HG02610 (cell line): ENCODE data around the gene ASNSD1.
A peak's percentile ranks its signal among the peaks of the same experiment; 100 is the strongest.

Experiments
- ATAC-seq: cut with Tn5 transposase; IDR thresholded peaks from one replicate; pipeline ENCODE4 v1.9.1; 2021; ENCODE audit warnings: mild to moderate bottlenecking, moderate library complexity; ENCODE audit not compliant: unreplicated experiment

Gene ASNSD1

DNA sequence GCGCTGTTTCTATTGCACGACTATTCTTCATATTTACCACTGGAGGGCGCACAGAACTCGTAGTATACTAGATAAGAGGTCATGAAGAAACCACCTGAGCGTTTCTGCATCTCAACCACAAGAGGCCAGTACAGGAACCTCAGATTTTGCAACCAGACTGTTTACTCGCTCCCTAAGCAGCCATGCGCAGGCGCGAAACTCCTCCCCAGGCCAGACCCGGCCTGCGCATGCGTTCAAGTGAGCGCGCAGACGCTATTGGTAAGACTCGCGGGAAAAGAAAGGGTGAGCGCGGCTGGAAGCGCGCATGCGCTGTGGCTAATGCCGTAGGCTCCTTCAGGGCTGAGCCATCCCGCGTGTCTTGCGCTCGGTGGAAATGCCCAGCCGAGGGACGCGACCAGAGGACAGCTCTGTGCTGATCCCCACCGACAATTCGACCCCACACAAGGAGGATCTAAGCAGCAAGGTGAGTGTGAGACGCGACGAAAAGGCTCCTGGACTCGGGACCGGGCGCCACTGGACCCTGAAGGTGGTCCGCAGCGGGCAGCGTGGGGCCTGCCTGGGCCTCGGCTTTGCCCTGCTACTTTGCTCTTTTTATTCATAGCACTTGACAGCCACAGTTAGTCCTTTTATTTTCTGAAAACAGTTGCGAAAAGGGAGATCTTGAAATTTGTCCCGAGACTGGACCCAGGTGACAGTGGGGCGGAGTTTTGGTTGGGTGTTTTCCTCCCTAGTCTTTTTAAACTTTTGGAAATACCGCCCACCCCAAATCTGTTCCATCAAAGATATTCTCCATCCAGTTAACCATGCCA, at the start of gene ASNSD1:
ASNSD1 (plus strand) TSS at position 312 of the 809 bp plus-strand sequence. CDS start 4,674 bp downstream, outside the sequence.
- peak; percentile 92 for ATAC-seq

DNA sequence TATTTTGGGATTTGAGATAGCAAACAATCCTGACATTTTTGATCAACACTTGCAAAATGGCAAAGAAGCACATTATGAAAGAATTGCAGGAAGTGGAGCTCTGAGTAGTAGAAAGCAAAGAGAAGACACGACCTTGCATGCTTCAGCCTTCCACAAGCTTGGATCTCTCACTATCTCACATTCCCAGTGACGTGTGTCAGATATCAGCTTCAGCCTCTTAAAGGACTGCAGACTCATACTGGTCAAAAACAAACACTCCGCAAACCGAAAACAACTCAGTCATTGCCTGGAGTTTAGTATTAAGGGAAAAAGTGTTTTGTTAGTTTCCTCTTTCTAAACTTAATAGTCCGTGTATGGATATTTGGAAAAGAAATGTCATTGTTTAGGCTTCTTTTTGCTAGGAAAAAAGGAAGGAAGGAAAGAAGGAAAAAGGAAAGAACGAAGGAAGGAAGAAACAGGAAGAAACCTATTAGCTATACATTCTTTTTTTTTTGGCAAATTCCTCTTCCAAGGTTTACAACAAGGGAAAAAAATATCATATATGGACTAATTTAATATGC, 48.1 kb upstream of the ASNSD1 start:
- no peak for ATAC-seq

DNA sequence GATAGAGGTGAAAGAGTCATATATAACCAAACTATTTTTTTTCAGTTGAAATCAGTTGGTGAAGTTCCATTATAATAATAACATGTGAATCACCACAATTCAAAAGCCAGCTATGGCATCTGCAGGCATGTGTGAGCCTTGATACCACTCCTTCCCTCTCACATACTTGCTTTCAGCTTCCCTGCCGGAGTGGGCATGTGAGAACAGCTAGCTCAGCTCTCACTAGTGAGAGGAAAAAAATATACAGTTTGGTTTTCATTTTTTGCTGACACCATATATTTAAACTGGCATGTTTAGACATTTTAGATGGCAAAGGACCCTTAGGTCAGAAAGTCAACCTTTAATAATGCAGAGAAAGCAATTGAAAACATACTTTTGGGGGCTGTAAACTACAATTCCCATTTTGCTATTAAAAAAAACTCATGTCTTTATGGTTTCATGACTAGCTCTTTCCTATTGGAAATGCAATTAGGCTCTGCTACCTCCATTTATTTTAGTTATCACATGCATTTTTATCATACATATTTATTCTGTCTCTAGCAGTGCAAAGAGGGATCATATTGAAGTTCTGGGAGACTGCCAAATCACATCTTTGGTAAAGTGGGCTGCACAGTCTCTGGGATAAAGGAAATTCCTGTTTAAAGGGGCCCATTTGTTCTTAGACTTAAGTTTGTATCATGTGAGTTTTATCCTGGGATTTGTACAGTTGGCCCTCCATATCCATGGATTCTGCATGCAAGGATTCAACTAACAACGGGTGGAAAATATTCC, 47.4 kb upstream of the ASNSD1 start:
- no peak for ATAC-seq

DNA sequence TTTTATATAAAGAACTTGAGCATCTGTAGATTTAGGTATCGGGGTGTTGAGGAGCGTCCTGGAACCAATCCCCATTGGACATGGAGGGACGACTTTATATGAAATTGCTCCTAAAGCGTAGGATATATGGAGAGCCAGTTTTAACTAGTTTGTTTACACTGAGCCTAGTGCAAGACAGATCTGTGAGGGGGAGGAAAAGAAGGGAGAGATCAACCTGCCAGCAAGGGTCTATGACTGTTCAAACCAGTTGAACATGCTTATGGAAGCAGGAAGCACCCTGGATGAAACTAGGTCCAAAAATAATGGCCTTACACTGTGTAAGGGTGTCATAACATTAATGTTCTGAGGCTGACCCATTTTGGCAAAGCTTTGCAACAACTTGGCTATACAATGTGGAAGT, 46.7 kb upstream of the ASNSD1 start:
- ATAC-seq: no peak

DNA sequence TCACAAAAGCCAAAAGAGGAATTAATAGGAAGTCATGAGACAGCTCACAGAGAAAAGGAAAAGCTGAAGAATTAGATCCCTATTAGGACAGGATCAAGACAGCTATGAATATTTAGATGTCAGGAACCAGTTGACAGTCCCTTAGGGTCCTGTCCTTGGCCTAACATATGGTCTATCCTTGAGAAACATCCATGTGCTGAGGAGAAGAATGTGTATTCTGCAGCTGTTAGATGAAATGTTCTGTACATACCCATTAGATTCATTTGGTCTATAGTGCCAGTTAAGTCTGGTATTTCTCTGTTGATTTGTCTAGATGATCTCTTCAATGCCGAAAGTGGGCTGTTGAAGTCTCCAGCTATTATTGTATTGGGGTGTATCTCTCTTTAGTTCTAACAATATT, 43.1 kb upstream of the ASNSD1 start:
- no peak for ATAC-seq

DNA sequence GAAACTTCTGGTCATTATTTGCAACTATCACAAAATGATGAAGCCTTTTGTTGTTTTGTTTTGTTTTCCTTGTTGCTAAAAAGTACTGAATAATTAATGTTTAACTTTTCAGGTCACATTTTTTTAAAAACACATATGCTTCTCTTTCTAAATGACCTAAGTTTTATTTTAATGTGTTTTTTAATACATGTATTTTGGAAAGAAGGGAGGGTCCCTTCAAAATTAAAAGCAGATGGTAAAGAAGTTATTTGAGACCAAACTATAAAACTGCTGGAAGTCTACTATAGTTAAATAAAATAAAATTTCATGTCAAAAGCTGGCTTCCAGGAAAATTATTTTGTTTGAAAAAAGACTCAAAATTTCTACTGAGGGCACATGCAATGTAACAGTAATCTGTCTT, 39.5 kb upstream of the ASNSD1 start:
- ATAC-seq: no peak

DNA sequence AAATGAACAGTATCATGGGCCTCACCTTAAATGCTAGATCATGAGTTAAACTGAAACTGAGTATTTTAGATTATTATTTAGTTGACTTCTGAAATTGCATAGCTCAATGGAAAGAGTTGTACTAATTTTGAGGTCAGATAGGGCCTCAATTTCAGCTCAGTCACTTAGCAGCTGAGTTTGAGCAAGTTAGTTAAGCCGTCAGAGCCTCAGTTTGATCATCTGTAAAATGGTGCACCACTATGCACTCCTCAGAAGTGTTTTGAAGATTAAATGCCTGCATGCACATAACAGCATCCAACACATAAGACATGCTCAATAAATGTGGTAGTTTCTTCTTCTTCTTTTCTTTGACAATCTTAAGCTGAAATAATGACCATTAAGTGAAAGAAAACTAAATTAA, 38.2 kb upstream of the ASNSD1 start:
- no peak for ATAC-seq

DNA sequence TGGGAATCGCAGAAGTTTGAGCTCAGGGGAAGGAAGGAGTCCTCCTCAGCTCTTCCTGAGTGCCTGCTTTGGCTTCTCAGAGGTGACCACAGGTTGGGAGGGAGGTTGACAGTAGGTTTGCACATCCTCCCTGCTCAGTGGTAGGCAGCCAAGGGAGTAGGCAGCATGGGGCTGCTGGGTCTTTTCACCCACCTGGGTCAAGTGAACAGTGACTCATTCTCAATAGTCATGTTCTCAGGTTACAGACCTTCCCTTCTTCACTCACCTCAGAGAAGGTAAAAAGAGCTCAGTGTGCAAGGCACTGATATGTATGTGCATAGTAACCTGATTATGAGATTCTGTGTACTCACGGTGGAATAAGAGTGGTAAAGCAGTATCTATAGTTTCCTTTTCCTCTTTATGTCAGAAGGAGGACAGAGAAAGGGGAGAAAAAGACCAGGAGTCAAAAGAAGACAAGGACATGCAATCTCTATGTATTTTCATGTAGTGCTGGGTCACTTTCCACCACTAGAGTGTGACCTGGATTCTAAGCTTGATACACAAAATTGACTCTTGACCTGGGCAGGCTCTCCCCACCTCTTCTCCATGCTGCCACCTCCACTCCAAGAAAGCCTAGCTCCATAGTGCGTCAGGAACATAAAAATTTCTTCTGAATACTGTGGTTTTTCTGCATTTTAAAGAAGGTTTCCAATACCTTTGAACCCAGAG, 36.5 kb upstream of the ASNSD1 start:
- no peak for ATAC-seq

DNA sequence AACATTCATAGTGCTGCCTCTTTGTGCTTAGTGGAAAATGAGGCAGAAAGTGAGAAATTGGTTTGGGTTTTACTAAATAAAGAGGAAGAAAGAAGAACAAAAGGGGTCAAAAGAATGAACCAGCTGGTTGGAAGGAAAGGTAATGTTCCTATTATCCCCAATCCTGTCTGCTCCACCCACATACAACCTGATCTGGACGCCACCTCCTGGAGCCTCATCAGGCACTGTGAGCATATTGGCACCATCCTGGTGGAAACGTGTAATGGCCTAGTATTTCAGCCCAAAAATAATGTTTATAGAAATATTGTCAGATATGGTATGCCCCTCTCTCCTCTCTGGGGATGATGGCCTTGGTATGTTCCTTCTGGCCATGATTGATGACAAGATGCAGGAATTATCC, 35.6 kb upstream of the ASNSD1 start:
- ATAC-seq: no peak

DNA sequence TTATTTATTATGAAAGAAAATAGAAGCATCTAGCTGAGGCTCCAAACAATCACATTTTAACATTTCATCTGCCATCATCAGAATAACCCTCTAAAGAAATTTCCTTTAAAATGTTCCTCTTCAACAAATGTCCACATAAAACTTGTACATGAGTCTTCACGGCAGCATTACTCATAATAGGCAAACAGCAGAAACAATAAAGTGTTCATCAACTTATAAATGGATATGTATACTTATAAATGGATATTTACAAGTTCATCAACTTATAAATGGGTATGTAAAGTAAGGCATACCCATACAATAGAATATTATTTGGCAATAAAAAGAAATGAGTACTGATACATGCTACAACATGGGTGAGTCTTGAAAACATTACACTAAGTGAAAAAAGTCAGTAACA, 33.5 kb upstream of the ASNSD1 start:
- ATAC-seq: no peak

DNA sequence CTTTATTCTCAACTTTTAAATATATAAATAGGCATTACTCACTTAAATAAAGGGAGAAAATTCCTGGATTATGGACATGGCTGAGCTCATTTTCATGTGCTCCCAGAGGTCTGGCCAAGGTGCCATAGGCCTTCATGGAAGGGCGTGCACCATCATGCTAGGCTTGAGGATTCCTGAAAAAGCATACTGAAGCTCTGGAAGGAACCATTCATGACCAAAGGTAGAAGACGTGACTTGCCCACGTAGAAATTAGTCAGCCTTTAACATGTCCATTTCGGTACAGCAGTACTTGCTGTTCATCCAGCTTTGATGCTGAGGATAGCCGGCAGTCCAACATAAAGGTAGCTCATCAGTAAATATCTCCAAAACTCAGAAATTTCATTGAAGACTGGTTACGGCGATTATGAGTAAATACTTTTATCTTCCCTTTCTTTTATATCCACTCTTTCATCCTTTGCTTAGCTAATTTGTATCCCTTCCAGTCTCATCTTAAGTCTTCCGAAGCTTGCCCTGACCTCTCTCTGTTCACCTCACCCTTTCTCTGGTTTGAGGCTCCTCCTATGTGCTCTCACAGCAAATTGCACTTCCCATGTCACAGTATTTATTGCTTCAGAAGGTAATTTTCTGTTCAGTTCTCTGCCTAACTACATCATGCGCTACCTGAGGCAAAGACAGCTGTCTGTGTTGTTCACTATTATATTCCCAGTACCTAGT, 32.3 kb upstream of the ASNSD1 start:
- ATAC-seq: no peak

DNA sequence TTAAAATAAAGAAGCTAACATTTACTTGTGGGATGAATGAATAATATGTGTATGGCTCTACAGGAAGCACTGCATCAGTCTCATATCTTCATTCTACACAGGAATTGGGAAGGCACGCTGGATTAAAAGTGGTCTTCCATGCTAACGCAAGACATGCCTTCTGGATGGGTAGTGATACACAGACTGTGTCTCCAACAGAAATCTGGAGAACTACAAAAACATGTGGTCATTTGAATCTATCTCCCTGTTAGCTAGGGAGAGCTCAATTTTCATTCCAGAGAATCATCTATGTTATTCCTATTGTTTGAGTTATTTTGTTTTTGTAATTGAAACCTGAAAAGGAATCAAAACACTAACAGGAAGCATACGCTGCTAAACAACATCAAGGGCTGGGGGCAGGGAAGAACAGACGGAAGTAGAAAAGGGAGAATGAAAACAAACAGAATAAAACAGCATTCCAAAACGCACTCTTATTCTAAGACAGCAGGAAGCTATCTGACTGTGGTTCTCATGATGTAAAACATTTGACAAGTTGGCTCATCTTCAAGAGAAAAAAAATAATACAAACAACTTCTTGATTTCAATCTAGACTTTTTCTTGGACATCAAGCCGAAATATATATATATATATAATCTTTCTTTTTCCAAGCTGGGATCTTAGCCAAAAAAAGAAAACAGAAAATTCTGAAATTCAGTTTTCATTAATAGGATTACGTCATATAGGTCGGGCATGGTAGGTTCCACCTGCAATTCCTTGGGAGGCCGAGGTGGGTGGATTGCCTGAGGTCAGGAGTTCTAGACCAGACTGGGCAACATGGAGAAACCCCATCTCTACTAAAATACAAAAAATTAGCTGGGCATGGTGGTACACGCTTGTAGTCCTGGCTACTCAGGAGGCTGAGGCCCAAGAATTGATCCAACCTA, 31.5 kb upstream of the ASNSD1 start:
- ATAC-seq: no peak

DNA sequence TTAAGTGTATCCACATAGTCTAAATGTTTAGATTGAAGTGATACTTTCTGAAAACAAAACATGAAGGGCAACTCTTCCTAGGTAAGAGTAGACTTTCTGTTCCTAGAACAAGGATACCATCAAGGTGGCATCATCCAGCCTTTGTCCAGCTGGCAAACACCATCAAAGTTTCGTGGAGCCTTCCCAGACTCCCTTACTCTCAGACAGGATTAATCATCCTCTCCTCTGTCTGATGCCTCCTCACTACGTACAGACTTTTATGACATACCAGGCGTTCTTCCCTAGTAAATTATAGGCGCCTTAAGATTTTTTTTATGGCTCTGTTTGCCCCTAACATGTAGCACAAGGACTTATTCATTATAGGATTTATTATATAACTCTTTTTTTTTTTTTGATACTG, 29.4 kb upstream of the ASNSD1 start:
- ATAC-seq: no peak

DNA sequence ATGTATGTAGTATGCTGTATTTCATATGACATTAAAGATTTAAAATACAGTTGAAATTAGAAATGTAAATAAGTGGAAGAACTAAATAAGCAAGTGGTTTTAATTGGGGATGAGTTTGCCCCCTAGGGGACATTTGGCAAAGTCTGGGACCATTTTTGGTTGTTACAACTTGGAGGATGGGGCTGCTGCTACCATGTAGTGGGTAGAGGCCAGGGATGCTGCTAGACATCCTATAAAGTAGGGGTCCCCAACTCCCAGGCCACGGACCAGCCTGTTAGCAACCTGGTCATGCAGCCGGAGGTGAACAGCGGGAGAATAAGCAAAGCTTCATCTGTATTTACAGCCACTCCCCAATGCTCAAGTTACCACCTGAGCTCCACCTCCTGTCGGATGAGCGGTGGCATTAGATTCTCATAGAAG, 27.9 kb upstream of the ASNSD1 start:
- no peak for ATAC-seq

DNA sequence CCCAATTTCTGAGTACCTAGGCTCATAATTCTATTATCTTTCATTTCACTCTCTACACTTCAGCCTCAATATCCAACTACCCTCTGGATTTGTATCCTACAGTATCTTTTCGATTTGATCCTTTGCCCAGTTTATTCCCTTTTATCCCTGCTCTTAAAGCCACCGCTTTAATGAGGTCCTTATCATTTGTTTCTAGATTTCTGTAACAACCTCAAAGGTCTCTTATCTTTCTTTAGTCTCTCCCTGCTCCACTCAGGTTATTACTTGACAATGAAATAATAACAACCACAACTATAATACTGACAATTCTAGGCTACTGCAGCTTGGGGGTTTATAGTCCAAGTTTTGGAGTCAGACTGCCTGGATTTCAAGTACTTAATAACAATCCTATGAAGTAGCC, 25.9 kb upstream of the ASNSD1 start:
- no peak for ATAC-seq

DNA sequence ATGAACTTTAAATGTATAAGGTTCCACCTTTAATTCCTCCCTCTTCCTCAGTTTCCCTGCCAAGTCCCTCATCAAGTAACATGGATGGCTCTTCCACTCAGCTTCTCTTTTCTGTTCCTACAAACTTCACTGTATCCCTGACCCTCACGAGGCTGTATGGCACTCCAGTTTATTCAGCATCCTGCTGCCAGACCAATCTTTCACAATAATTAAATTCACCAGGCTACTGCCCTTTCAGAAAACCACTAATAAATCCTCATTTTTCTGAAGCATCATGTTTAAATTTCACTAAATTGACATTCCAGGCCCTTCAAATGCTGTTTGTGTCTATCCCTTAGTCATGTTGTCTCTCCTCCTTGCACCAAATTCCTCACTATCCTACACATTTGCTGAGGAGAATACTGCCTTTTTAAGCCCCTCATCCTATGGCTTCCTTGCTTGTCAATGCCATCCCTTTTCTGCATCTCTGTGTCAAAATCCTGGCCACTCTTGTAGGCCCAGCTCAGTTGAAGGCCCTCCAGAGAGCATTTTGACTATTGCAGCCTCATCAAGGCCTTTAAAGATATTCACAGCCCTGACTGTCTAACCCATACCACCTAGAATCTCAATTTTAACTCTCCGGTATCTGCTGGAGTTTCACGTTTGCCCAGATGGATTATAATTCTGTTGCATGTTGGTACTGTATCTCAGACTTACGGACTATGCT, 22.8 kb upstream of the ASNSD1 start:
- ATAC-seq: no peak

DNA sequence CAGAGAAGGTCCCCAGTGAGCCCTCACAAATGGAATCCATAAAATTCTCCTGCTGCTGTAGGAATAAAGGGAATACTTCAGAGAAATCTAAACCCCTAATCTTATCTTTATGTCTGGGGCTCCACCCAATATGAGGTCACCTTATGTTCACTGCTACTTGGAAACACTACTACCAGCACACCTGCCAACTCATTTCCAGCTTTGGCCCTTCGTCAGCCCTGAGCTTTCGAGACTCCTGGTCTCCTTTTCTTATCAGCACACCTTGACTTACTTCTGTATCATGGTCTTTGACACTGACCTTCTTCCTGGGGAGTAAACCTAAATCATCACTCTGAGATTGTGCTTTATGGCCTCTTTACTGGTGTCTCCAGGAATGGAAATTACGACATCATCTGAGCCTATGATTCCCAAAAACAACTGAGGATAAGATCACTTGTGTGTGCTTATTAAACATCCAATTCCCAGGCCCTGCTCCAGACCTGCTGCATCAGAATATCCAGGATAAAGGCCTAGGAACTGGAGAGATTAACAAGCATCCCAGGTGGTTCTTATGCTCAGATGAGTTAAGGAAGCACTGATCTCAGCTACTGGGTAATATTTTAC, 22.2 kb upstream of the ASNSD1 start:
- no peak for ATAC-seq

DNA sequence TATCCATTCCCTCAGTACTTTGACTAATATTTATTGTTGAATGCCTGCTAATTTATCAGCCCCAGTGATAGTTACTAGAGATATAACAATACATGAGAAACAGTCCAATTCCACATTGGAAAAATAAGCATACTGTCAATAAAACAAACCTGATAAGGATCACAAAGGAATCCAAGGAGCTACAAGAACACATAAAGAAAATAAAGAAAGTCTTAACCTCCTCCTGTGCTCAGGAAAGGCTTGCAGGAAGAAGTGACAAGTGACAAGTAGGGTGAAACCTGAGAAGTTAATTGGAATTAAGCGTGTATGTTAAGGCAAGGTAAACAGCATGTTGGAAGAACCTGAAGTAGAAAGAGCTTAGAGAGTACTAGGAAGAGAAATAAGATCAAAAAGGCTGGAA, 20.3 kb upstream of the ASNSD1 start:
- no peak for ATAC-seq

DNA sequence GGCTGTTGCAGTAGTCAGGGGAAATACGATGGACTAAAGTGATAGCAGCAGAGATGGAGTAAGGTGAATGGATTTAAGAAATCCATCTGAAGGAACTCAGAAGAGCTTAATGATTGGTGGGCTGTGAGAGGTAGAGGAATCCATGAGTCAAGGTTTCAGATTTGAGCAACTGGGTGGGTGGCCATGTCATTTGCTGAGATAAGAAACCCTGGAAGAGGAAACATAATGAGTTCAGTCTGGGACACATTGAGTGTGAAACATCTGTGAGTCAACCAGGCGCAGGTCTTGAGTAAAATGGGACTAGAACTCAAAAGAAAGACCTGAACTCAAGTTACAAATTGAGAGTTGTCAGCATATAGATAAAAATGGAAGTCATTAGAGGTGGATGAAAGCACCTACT, 19.7 kb upstream of the ASNSD1 start:
- peak; percentile 39 for ATAC-seq
